HepG2 (cell line): ENCODE results near the gene CREBZF. TPM values are rescaled to one million over a fixed set of nuclear protein-coding genes. Genes with fewer than 3 reads are reported as not detected.

ENCODE experiments used
- ARID2 ChIP-seq: sonication (generic); formaldehyde crosslinking; IDR thresholded peaks from 2 replicates; pipeline ENCODE4 v1.8.1; 2022; ENCODE audit warnings: mild to moderate bottlenecking, missing genetic modification reagents, borderline replicate concordance
- ELF4 ChIP-seq: sonication (generic); formaldehyde crosslinking; IDR thresholded peaks from 2 replicates; pipeline ENCODE4 v1.5.0; 2020; ENCODE audit warnings: missing genetic modification reagents, mild to moderate bottlenecking, moderate library complexity, borderline replicate concordance
- EP300 ChIP-seq, 3 experiments: sonication (generic) in 1 of 3; formaldehyde crosslinking in 1 of 3; IDR thresholded peaks; 2 replicates each; pipeline versions ENCODE4 v1.5.1 to v1.6.1; 2011 to 2020; ENCODE audit warnings: low read depth in 2 of 3, low read length in 2 of 3, borderline replicate concordance in 1 of 3, improper control_type of control experiment in 1 of 3, mild to moderate bottlenecking in 1 of 3, missing genetic modification reagents in 1 of 3, moderate library complexity in 1 of 3
- FOXA1 ChIP-seq, 2 experiments: fragments of 450-650 bp in 1 of 2; sonication (generic) in 1 of 2; formaldehyde crosslinking in 1 of 2; IDR thresholded peaks; 2 replicates each; pipeline versions ENCODE4 v1.4.0 to v1.6.1; 2016 to 2020; ENCODE audit warnings: missing genetic modification reagents in 1 of 2
- MLX ChIP-seq: IDR thresholded peaks from 2 replicates; pipeline ENCODE4 v1.6.1; 2016
- NCOR1 ChIP-seq: fragments of 200-600 bp; sonication (generic); IDR thresholded peaks from 2 replicates; pipeline ENCODE4 v1.7.0; 2017; ENCODE audit warnings: antibody characterized with exemption, low read length, borderline replicate concordance
- NFIC ChIP-seq: IDR thresholded peaks from 2 replicates; pipeline ENCODE4 v1.6.1; 2012; ENCODE audit warnings: mild to moderate bottlenecking, low read length, inconsistent platforms
- NONO ChIP-seq, 2 experiments: fragments of 450-650 bp in 1 of 2; sonication (generic) in 1 of 2; formaldehyde crosslinking in 1 of 2; IDR thresholded peaks in 1 of 2; conservative IDR thresholded peaks in 1 of 2; 2 replicates each; pipeline versions ENCODE4 v1.6.1 to v1.8.0; 2017 to 2022; ENCODE audit warnings: mild to moderate bottlenecking in 1 of 2, missing genetic modification reagents in 1 of 2, moderate library complexity in 1 of 2
- RNF2 ChIP-seq: fragments of 450-650 bp; conservative IDR thresholded peaks from 2 replicates; pipeline ENCODE4 v1.6.1; 2016; ENCODE audit warnings: low read depth
- SIX4 ChIP-seq: sonication (generic); formaldehyde crosslinking; IDR thresholded peaks from 2 replicates; pipeline ENCODE4 v1.4.0; 2020; ENCODE audit warnings: missing genetic modification reagents
- SP140L ChIP-seq: sonication (generic); formaldehyde crosslinking; IDR thresholded peaks from 2 replicates; pipeline ENCODE4 v1.4.0; 2020; ENCODE audit warnings: missing genetic modification reagents, borderline replicate concordance
- TFDP2 ChIP-seq: sonication (generic); formaldehyde crosslinking; IDR thresholded peaks from 2 replicates; pipeline ENCODE4 v1.4.0; 2020; ENCODE audit warnings: missing genetic modification reagents
- USF2 ChIP-seq, 2 experiments: sonication (generic) in 1 of 2; formaldehyde crosslinking in 1 of 2; IDR thresholded peaks; 2 replicates each; pipeline versions ENCODE4 v1.5.1 to v1.6.1; 2011 to 2020; ENCODE audit warnings: borderline replicate concordance in 1 of 2, low read depth in 1 of 2, low read length in 1 of 2, mild to moderate bottlenecking in 1 of 2, missing genetic modification reagents in 1 of 2, moderate library complexity in 1 of 2
- ZBTB38 ChIP-seq: sonication (generic); formaldehyde crosslinking; IDR thresholded peaks from 2 replicates; pipeline ENCODE4 v1.5.1; 2020; ENCODE audit warnings: mild to moderate bottlenecking, missing genetic modification reagents
- ZKSCAN5 ChIP-seq: sonication (generic); formaldehyde crosslinking; IDR thresholded peaks from 2 replicates; pipeline ENCODE4 v1.5.1; 2020; ENCODE audit warnings: mild to moderate bottlenecking, missing genetic modification reagents
- ZNF142 ChIP-seq: sonication (generic); formaldehyde crosslinking; IDR thresholded peaks from 2 replicates; pipeline ENCODE4 v1.4.0; 2020; ENCODE audit warnings: missing genetic modification reagents
- ZNF703 ChIP-seq: sonication (generic); formaldehyde crosslinking; IDR thresholded peaks from 2 replicates; pipeline ENCODE4 v1.5.1; 2020; ENCODE audit warnings: missing genetic modification reagents, mild to moderate bottlenecking, moderate library complexity, borderline replicate concordance
- polyA plus RNA-seq, 8 experiments: library from polyadenylated mRNA; depleted of rRNA in 3 of 8; stranded (reverse) in 7 of 8; unstranded in 1 of 8; fragments of >200 nt; fragmentation: Illumina TruSeq in 4 of 8; extraction: Trizol in 4 of 8; gene quantifications; 2 replicates each; pipeline versions ENCODE4 v1.2.1 to v1.2.3, GENCODE V29; 2011 to 2016; ENCODE audit warnings: low read depth in 4 of 8, missing spikeins in 1 of 8, mixed read lengths in 1 of 8; ENCODE audit not compliant: insufficient read depth in 1 of 8
- total RNA-seq, 5 experiments: library from RNA; depleted of rRNA; stranded (reverse); fragments of >200 nt; fragmentation: Illumina TruSeq; extraction: Trizol; gene quantifications; 2 replicates each; pipeline ENCODE4 v1.2.3, GENCODE V29; 2016; ENCODE audit warnings: low read depth in 1 of 5

The CREBZF gene
- total and polyA plus RNA-seq, 2 of the 13 experiments (the other 11 are each of a cell fraction or from before 2014, with no cell fraction given), result 30.6 to 43.1 TPM

- TF ChIP-seq USF2 (IDR thresholded peaks at IDR 0.05; ENCODE audit: low read depth, low read length), result no peak
- TF ChIP-seq USF2 (CRISPR knock-in tag; IDR thresholded peaks at IDR 0.05; ENCODE audit: borderline replicate concordance), result no peak
- TF ChIP-seq RNF2, result no peak
- TF ChIP-seq ARID2 (CRISPR knock-in tag), result no peak
- TF ChIP-seq ZBTB38, result no peak
- no peak for TF ChIP-seq ZNF703 (CRISPR knock-in tag)
- TF ChIP-seq SP140L (CRISPR knock-in tag), result no peak
- TF ChIP-seq EP300 (IDR thresholded peaks at IDR 0.05; ENCODE audit: low read depth in 2 of 2, low read length in 2 of 2), result no peak
- TF ChIP-seq EP300 (CRISPR knock-in tag; IDR thresholded peaks at IDR 0.05; ENCODE audit: borderline replicate concordance), result no peak
- TF ChIP-seq NONO (IDR thresholded peaks at IDR 0.05), result no peak
- TF ChIP-seq NONO (CRISPR knock-in tag; conservative IDR thresholded peaks at IDR 0.05), result no peak
- no peak for TF ChIP-seq NCOR1
- TF ChIP-seq ZKSCAN5 (CRISPR knock-in tag), result no peak
- TF ChIP-seq NFIC, result no peak
- TF ChIP-seq ZNF142 (CRISPR knock-in tag), result no peak
- TF ChIP-seq ELF4 (CRISPR knock-in tag), result no peak
- TF ChIP-seq FOXA1 (IDR thresholded peaks at IDR 0.05), result no peak
- TF ChIP-seq FOXA1 (CRISPR knock-in tag; IDR thresholded peaks at IDR 0.05), result no peak
- peak; percentile 37; the same call in 1 of the 2 replicates for TF ChIP-seq TFDP2
- TF ChIP-seq SIX4 (CRISPR knock-in tag), result no peak
- TF ChIP-seq MLX (CRISPR knock-in tag), result no peak
Measured at GRCh38 chr11:85682330-85683305, 17.7 kb upstream of the CREBZF start (continued).
